NCI-H128 (cell line): ENCODE measurements around the gene ZXDC.

Source experiments
- DNase-seq: peaks from one replicate; lab custom pipeline; 2025; ENCODE audit not compliant: unreplicated experiment; lab: John Stamatoyannopoulos, UW

The ZXDC gene

GRCh38 chr3:126474498-126475412 is 936 bp downstream of the ZXDC start:
- peak; percentile 7 for DNase-seq

DNA sequence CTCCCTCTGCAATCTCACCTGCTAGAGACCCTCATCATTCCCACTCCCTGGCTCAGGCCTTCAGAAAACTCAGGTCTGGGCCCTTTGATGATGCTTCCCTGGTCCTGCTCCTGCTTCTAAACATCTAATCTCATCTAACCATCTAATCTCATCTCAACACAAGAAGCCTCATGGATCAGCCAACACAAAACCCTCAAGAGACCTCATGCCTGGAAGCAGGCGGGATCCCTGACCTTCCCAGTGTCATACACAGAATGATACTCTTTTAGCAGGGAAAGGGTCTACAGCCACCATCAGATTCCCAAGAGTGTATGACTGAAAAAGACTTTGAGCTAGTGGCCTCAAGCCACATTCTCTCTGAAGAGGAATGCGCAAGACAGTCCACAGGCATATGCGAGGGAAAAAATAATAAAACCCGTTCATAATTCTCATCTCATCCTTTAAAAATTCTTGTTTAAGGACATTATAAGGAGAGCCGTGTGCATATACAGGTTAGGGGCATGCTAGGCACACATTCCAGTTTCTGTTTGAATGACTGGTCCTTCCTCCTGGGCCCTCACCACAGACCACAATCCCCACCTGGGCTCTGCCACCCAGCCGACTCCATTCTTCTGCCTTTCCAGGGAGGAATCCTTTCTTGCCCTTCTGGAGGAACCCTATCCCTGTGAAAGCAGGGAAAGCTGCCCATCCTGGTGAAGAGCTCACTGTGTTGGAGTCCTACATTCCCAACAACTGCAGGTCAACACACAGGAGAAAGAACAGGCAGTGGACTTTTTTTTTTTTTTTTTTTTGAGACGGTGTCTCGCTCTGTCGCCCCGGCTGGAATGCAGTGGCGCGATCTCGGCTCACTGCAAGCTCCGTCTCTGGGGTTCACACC is 2.2 kb downstream of the ZXDC start:
- DNase-seq: no peak

DNA sequence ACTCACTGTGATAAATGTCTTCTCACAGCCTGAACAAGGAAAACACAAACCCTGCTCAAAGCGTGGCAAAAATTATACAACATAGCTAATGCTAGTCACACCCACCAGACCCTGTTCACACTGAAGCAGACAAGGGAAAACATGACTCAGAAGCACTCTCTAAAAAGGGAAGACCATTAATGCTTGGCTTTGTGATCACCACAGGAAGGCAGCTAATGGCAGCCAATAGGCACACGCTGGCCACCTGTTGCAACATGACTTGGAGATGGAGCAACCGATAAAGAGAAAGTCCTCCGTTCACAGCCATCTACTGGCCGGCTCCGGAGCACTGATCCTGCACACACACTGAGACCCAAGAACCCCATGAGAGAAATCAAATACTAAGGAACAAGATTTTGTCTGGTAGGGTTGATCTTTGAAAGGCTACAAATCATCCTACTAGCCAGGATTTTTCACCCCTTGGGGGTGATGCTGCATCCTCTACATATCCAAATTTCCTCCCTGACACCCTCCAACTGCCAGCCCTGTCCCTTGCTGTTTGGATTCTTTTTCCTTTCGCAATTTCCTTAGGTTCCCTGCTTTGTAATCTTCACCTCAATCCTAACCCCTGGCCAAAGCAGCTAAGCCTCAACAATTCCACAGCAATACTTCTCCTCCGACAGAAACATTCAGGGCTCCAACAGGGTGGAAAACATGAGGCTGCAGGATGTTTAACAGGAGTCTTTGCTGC is 3.2 kb downstream of the ZXDC start:
- DNase-seq: peak; percentile 57

DNA sequence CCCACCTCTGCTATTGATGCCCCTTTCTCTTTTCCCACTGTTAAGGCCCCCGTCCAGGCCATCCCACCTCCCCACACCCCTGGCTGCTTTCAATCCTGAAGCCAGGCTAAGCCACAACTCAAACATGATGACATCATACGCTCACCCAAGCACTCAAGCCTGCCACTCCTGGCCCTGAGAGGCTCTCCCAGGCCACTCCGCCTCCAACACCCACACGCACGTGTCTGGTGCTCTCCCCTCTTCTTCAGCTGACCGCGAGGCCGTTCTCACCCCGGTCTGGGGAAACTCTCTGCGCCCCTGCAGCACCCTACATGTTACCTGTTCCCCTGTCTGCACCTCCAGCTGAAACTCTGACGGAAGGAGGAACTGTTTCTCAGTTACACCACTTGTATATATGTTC is 6.2 kb downstream of the ZXDC start:
- DNase-seq: no peak

DNA sequence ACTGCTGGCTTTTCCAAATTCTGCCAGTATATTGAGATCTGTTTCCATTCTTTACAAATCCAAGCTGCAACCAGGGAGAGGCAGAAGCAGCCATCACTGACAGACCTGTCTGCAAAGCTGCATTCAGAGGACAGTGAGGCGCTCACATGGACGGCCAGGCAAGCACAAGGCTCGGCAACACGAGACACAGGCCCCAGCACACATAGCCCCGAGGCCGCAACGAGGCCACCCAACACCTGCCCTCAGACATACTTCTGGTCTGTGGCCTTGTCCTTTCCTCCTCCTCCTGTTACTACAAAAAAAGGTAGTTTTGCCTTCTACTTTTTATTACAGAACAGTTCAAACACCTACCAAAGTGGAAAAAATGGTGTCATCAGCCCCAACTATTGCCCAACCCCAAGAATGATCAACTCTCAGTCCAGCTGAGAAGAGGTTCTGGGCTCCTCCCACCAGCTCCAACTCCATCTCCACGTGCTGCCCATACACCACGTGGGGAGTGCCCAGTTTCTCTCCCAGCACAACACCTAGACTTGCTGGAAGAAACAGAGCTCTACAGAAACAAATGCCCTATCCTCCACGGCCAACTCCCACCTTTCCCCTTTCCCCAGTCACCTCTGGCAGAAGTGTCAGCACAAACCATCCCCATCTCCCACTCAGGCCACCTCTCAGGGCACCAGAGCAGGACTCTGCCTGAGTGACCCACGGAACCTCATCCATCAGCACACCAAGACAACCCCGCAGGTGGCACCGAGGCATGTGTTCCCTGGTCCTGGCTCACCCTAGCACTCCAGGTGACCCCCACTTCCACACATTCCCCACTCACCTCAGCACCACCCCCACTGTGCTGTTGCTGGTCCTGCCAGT is 7.4 kb downstream of the ZXDC start:
- no peak for DNase-seq

- DNase-seq: no peak
These were observed 8.1 kb downstream of the ZXDC start for GRCh38 chr3:126467611-126467955.

DNA sequence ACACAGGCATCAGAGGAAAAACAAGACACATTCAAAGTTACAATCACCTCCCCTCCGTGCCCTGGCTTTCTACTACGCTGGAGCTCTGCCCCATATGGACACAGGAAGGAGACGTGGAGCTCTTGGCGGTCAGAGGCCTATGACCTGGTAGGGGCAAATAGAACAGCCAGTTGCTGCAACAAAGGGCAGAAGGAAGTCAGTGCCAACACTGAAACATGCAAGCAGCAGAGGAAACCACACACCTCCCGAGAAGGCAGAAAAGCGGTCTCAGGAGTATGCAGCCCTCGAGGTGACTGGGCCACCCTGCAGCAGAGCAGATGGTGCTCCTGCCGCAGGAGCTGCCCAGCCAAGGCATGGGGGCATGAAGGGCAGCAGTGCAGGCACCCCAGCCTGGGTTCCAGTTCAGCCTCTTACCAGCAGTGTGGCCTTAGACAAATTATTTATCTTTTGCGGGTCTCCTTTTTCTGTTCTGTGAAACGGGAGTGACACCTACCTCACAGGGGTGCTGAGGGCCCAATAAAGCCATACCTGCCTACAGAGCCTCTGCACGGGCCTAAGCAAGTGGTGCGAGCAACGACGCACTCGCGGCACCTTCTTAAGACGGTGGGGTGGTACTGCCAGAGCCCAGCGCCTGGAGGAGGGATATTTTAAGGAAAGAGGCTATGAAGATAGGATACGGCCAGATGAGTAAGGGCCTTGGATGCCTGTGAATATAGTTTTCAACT is 8.6 kb downstream of the ZXDC start:
- no peak for DNase-seq

DNA sequence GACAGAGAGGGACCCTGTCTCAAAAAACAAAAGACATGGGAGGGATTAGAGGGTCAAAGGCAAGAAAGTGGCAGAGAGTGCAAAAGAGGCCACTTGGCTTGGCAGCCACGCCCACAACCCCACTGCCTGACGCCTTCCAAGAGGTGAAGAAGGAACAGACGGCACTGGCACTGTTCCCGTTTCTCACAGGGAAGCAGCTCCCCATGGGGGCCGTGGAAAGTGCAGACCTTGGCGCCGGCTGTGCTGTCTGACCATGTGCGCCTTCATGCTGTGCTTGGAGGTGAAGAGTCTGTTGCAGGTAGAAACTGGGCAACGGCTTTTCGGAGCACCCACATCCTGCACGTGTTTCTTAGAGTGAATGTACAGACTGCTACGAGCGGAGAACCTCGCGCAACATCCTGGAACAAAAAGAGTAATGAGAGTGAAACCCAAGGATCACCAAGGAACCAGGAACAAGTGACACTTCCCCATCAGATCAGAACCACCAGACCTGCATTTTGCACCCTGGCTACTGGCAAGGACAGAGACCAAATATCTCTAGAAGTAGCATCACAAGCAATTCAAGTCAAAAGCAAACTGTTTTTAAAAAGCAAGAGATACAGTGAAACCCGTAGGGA is 9.7 kb downstream of the ZXDC start:
- DNase-seq: no peak

- no peak for DNase-seq
These were observed 10.7 kb downstream of the ZXDC start for GRCh38 chr3:126464997-126465396.

- no peak for DNase-seq
These were observed 11.2 kb downstream of the ZXDC start for GRCh38 chr3:126464494-126464893.

DNA sequence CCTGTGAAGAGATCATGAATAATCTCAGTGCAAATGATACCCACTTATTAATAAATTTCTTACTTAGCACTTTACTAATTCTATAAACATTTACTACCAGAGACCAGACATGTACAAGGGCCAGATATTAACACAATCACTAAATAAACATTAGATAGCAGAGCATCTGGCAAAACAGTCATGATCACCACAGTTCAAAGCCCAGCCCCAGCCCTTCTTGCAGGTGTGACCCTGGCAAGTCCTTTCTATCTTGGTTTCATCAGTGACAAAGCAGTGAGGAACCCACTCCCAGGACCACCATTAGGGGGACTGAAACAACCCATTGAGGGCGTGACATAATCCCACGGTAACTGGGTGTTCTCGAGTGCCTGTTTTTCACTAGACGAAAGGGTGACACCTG is 11.6 kb downstream of the ZXDC start:
- DNase-seq: no peak

DNA sequence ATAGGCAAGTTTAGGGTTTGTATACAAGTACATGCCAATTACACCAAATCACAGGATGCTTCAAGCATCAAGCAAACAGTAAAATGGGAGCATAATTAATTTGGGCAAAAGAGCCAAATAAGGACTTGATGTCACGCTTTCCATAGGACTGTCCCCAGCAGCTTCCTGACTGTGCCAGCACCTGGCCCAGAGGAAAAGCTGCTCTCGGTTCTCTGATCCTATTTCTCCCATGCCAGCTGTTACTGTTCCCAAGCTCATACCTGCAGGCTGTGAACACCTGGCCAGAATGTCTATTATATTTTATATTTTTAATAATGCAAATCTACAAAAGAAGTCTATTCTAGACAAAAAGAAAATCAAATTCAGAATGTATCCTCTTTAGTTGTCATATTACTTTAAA is 12.2 kb downstream of the ZXDC start:
- no peak for DNase-seq

- no peak for DNase-seq
These were observed 14.1 kb downstream of the ZXDC start for GRCh38 chr3:126461450-126462070.

- DNase-seq: no peak
These were observed 15.3 kb downstream of the ZXDC start for GRCh38 chr3:126460381-126460780.

DNA sequence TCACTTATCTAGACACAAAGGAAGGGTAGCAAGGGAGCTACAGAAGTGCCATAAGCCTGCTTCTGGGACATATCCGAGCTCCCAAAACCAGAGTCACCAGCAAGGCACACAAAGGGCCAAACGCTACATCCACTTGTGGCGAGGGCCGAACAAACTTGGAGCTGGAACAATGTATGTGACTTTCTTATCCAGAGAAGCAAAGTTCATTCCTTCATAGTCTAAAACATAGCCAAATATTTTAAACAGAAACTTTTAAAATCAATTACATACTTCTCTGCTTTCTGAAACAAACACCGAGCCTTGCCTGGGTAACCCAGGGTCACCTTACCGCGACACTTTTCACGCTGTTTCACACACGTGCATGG is 15.9 kb downstream of the ZXDC start:
- DNase-seq: no peak

- no peak for DNase-seq
These were observed 16.5 kb downstream of the ZXDC start for GRCh38 chr3:126459111-126459762.

DNA sequence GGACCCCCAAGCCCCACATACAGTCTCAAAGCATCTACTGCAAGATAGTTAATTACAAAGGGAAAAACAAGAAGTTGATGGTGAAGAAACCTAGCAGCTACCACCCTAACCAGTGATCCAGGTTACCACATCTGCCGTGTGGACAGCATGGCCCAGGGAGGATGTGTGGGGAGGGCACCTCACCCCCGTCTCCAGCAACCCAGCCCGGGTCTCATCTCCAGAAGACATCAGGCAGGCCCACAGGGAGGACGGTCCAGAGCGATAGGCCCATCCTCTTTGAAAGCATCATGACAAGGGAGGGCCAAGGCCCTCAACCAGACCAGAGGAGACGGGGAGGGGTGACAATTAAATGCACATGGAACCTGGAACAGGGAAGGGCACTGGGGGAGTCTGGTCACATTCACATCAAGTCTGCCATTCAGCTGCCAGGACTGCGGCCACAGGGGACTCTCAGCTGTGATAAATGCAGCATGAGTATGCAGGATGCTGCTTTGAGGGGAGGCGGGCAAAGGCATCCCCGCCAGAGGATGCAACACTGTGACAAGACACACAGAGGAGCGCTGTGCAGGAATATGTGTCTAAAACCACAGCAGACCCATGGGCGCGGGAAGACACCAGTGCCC is 18.8 kb downstream of the ZXDC start:
- DNase-seq: no peak

GRCh38 chr3:126456211-126456610 is 19.5 kb downstream of the ZXDC start:
- no peak for DNase-seq
